K562 (cell line): ENCODE measurements around the gene SHBG. TPM values are rescaled to one million over a fixed set of nuclear protein-coding genes. Genes with fewer than 3 reads are reported as not detected.

Source experiments
- ATAC-seq: fragments of 200-7000 bp; cut with Tn5 transposase; 3 replicates; pipeline ENCODE4 v1.9.1; 2020; ENCODE audit warnings: moderate library complexity
- BruUV-seq: library from RNA; stranded (reverse); fragments of 400-500 nt; replicated peaks from 2 replicates; lab custom pipeline; 2021; lab: Mats Ljungman, UMichigan
- CTCF ChIA-PET: fragments of 300-600 bp; formaldehyde crosslinking; extraction: SDS; loops from one replicate; lab custom pipeline; 2021; ENCODE audit warnings: low intra/inter-chr PET ratio; lab: Yijun Ruan, JAX
- POLR2A ChIA-PET: fragments of 300-600, 350-650 bp; sonication (Branson Sonifier 250); formaldehyde crosslinking; extraction: SDS; loops from one replicate; lab custom pipeline; 2021; ENCODE audit warnings: antibody characterized with exemption, inconsistent platforms; lab: Yijun Ruan, JAX
- DNase-seq, 4 experiments: peaks; one replicate each; pipeline versions ENCODE4 v3.0.0 to v3.0.0-alpha.2; 2011 to 2018; ENCODE audit warnings: low spot score in 3 of 4, mixed read lengths in 3 of 4; ENCODE audit errors: extremely low read depth in 1 of 4
- FAIRE-seq: peaks from 2 replicates; lab custom pipeline; 2011; peaks lifted over from hg19 to GRCh38; lab: Jason Lieb, UNC
- H2AFZ ChIP-seq: 2 replicates; pipeline ENCODE4 v1.6.0; 2011; ENCODE audit warnings: low read depth, low read length, control low read depth, inconsistent platforms
- H3K27ac ChIP-seq: fragments of 200-600 bp; 3 replicates; pipeline ENCODE4 v1.8.0; 2011; ENCODE audit warnings: low read depth, mild to moderate bottlenecking, control low read depth, inconsistent platforms, low read length, moderate library complexity, mixed read lengths; ENCODE audit errors: extremely low read depth
- H3K27me3 ChIP-seq, 2 experiments: fragments of 300-600 bp in 1 of 2; 2 replicates in 1 of 2; 3 replicates in 1 of 2; pipeline versions ENCODE4 v1.6.0 to v1.8.0; 2011; ENCODE audit warnings: inconsistent platforms in 2 of 2, low read length in 2 of 2, mild to moderate bottlenecking in 1 of 2, mixed read lengths in 1 of 2, moderate library complexity in 1 of 2; ENCODE audit not compliant: control insufficient read depth in 2 of 2, insufficient read depth in 2 of 2
- H3K36me3 ChIP-seq: fragments of 300-600 bp; 3 replicates; pipeline ENCODE4 v1.8.0; 2011; ENCODE audit warnings: mild to moderate bottlenecking, low read length, inconsistent platforms; ENCODE audit not compliant: control insufficient read depth, insufficient read depth
- H3K4me1 ChIP-seq, 2 experiments: fragments of 200-600 bp in 1 of 2; replicated peaks in 1 of 2; 2 replicates in 1 of 2; 3 replicates in 1 of 2; pipeline versions ENCODE4 v1.5.1 to v1.8.0; 2011; ENCODE audit warnings: inconsistent platforms in 2 of 2, low read length in 2 of 2, mild to moderate bottlenecking in 1 of 2, mixed read lengths in 1 of 2, moderate library complexity in 1 of 2; ENCODE audit not compliant: control insufficient read depth in 2 of 2, insufficient read depth in 2 of 2
- H3K4me2 ChIP-seq: 2 replicates; pipeline ENCODE4 v1.6.1; 2011; ENCODE audit warnings: low read length, control low read depth, inconsistent platforms, mixed read lengths; ENCODE audit not compliant: insufficient read depth
- H3K4me3 ChIP-seq: fragments of 200-600 bp; sonication (generic), shearing (Covaris generic); 2 replicates; pipeline ENCODE4 v1.5.1; 2016; ENCODE audit warnings: control low read depth, inconsistent platforms
- H3K79me2 ChIP-seq: fragments of 200-600 bp; 3 replicates; pipeline ENCODE4 v1.8.0; 2011; ENCODE audit warnings: low read length, inconsistent platforms; ENCODE audit not compliant: control insufficient read depth, insufficient read depth
- H3K9ac ChIP-seq, 2 experiments: 2 replicates each; pipeline versions ENCODE4 v1.6.0 to v1.6.1; 2011; ENCODE audit warnings: low read depth in 2 of 2, low read length in 2 of 2, control low read depth in 1 of 2, inconsistent platforms in 1 of 2, mild to moderate bottlenecking in 1 of 2, mixed read lengths in 1 of 2; ENCODE audit not compliant: insufficient read depth in 1 of 2
- H3K9me1 ChIP-seq: one replicate; pipeline ENCODE4 v1.6.0; 2011; ENCODE audit warnings: inconsistent platforms, mild to moderate bottlenecking, low read length, moderate library complexity; ENCODE audit not compliant: control insufficient read depth, insufficient read depth
- H3K9me3 ChIP-seq: replicated peaks from 2 replicates; pipeline ENCODE4 v1.5.1; 2011; ENCODE audit warnings: low read depth, low read length, inconsistent platforms; ENCODE audit not compliant: control insufficient read depth, insufficient read depth
- H4K20me1 ChIP-seq: replicated peaks from 2 replicates; pipeline ENCODE4 v1.6.1; 2011; ENCODE audit warnings: low read length, inconsistent platforms, mixed read lengths; ENCODE audit not compliant: control insufficient read depth, insufficient read depth
- BHLHE40 ChIP-seq: IDR thresholded peaks from 2 replicates; pipeline ENCODE4 v1.6.1; 2011; ENCODE audit warnings: low read length, improper control_type of control experiment
- CBFA2T3 ChIP-seq: fragments of 450-650 bp; IDR thresholded peaks from 2 replicates; pipeline ENCODE4 v1.6.1; 2017
- CC2D1A ChIP-seq: fragments of 450-650 bp; IDR thresholded peaks from 2 replicates; pipeline ENCODE4 v1.6.1; 2017; ENCODE audit warnings: mild to moderate bottlenecking
- CREB1 ChIP-seq, 2 experiments: sonication (generic) in 1 of 2; formaldehyde crosslinking in 1 of 2; IDR thresholded peaks; 2 replicates each; pipeline versions ENCODE4 v1.6.1 to v1.8.0; 2012 to 2022; ENCODE audit warnings: inconsistent platforms in 1 of 2, mild to moderate bottlenecking in 1 of 2, missing genetic modification reagents in 1 of 2, moderate library complexity in 1 of 2
- CXXC5 ChIP-seq: fragments of 250-450 bp; sonication (Bioruptor Pico); IDR thresholded peaks from 2 replicates; pipeline ENCODE4 v1.8.0; 2022; ENCODE audit warnings: inconsistent platforms, mild to moderate bottlenecking, moderate library complexity
- E2F4 ChIP-seq: sonication (generic); formaldehyde crosslinking; IDR thresholded peaks from 2 replicates; pipeline ENCODE4 v1.8.0; 2022; ENCODE audit warnings: mild to moderate bottlenecking, low read depth, missing genetic modification reagents
- E2F6 ChIP-seq, 2 experiments: IDR thresholded peaks; 2 replicates each; pipeline ENCODE4 v1.6.1; 2011; ENCODE audit warnings: borderline replicate concordance in 1 of 2, control low read depth in 1 of 2, low read depth in 1 of 2, low read length in 1 of 2, mild to moderate bottlenecking in 1 of 2, mixed read lengths in 1 of 2, moderate library complexity in 1 of 2; ENCODE audit not compliant: insufficient read depth in 1 of 2, insufficient read length in 1 of 2, poor library complexity in 1 of 2, severe bottlenecking in 1 of 2; ENCODE audit errors: extremely low read depth in 1 of 2
- FOXP1 ChIP-seq: sonication (generic); formaldehyde crosslinking; IDR thresholded peaks from 2 replicates; pipeline ENCODE4 v1.8.0; 2022; ENCODE audit warnings: mild to moderate bottlenecking, missing genetic modification reagents
- KDM1A ChIP-seq, 2 experiments: fragments of 450-650 bp; IDR thresholded peaks; 2 replicates each; pipeline ENCODE4 v1.6.1; 2016; ENCODE audit warnings: mild to moderate bottlenecking in 2 of 2
- MEF2D ChIP-seq: conservative IDR thresholded peaks from 2 replicates; pipeline ENCODE4 v1.6.1; 2016; ENCODE audit warnings: low read depth, missing genetic modification characterization, missing compliant biosample characterization
- NFYB ChIP-seq: IDR thresholded peaks from 2 replicates; pipeline ENCODE4 v1.6.1; 2011; ENCODE audit warnings: mild to moderate bottlenecking, moderate library complexity; ENCODE audit not compliant: insufficient read length; ENCODE audit errors: extremely low read depth
- RBM39 ChIP-seq: fragments of 200-400 bp; formaldehyde crosslinking; optimal IDR thresholded peaks from 2 replicates; pipeline ENCODE3; 2018; ENCODE audit warnings: low read depth, low read length
- ZFP1 ChIP-seq: fragments of 450-650 bp; formaldehyde crosslinking; IDR thresholded peaks from 2 replicates; pipeline ENCODE4 v1.4.0; 2020; ENCODE audit warnings: mild to moderate bottlenecking, mixed read lengths
- ZMIZ1 ChIP-seq, 2 experiments: fragments of 150-350 bp in 1 of 2; IDR thresholded peaks; 2 replicates each; pipeline ENCODE4 v1.6.1; 2012 to 2016; ENCODE audit warnings: low read depth in 2 of 2, low read length in 2 of 2, mild to moderate bottlenecking in 1 of 2, moderate library complexity in 1 of 2
- ZNF324 ChIP-seq: fragments of 250-450 bp; sonication (Bioruptor Pico); IDR thresholded peaks from 2 replicates; pipeline ENCODE4 v1.4.0; 2020; ENCODE audit warnings: mild to moderate bottlenecking
- WGBS: fragments of 100-300 bp; shearing (Covaris generic); methylation state at CpG from one replicate; pipeline ENCODE4 v1.1.6; 2016; ENCODE audit warnings: low coverage, mixed read lengths; ENCODE audit not compliant: insufficient coverage; ENCODE audit errors: missing lambda C conversion rate; 5-methylcytosine and 5-hydroxymethylcytosine counted together
- in situ Hi-C: fragments of 300-500 bp; cut with MboI; formaldehyde crosslinking; loops from 4 replicates; pipeline ENCODE4 v1.15.0; 2018; ENCODE audit warnings: inconsistent platforms, mixed read lengths
- intact Hi-C: fragments of 100-400 bp; cut with micrococcal nuclease; formaldehyde crosslinking; loops from 2 replicates; pipeline ENCODE4 v1.14.2; 2022
- polyA plus RNA-seq, 8 experiments: library from polyadenylated mRNA; depleted of rRNA in 4 of 8; stranded (reverse) in 5 of 8; unstranded in 3 of 8; fragments of >200 nt; fragmentation: Nextera tagmentation in 2 of 8; fragmentation: Illumina TruSeq in 1 of 8; extraction: Ambion mirVana in 2 of 8; extraction: Trizol in 1 of 8; gene quantifications; 2 replicates each; pipeline versions ENCODE4 v1.2.1 to v1.2.3, GENCODE V29; 2011 to 2014; ENCODE audit warnings: inconsistent platforms in 1 of 8, missing spikeins in 1 of 8
- total RNA-seq, 7 experiments: library from RNA; depleted of rRNA in 6 of 7; stranded (reverse); fragments of >200 nt in 6 of 7; fragmentation: Illumina TruSeq in 2 of 7; extraction: Trizol in 2 of 7; gene quantifications; 2 replicates each; pipeline versions ENCODE4 v1.2.1 to v1.2.3, GENCODE V29; 2011 to 2021; ENCODE audit warnings: low replicate concordance in 1 of 7

Gene SHBG
- total and polyA plus RNA-seq, 9 of the 15 experiments (the other 6 are each of a cell fraction or from before 2014, with no cell fraction given) = not detected

- H3K27ac ChIP-seq = peak within 1 kb of the TSS; percentile 31; the same call in 2 of the 3 replicates
- WGBS = 1% methylated on average over 19 of the region's 54 CpGs
- no peaks in the 10 kb centered on the region for H4K20me1 ChIP-seq
- peak; percentile 49 for TF ChIP-seq CXXC5 (CRISPR knock-in tag)
- no peak for TF ChIP-seq RBM39
- no peak for TF ChIP-seq E2F4 (CRISPR knock-in tag)
- 0 out of 4 replicates have a peak, but pooled peaks of 1 of the 2 experiments have one; percentile 27 for TF ChIP-seq ZMIZ1 (IDR thresholded peaks at IDR 0.05; ENCODE audit: low read depth in 2 of 2, low read length in 2 of 2)
- peak; percentile 77 for TF ChIP-seq CC2D1A
- no peak for TF ChIP-seq E2F6 (IDR thresholded peaks at IDR 0.05; ENCODE audit: borderline replicate concordance in 1 of 2, extremely low read depth in 1 of 2, insufficient read depth in 1 of 2, insufficient read length in 1 of 2, low read depth in 1 of 2, low read length in 1 of 2, poor library complexity in 1 of 2, severe bottlenecking in 1 of 2)
- peak; percentile 68 for TF ChIP-seq CBFA2T3
- TF ChIP-seq NFYB = peak; percentile 31
- TF ChIP-seq MEF2D (tag) = no peak
- TF ChIP-seq ZFP1 = no peak
- TF ChIP-seq ZNF324 (CRISPR knock-in tag) = peak; percentile 52; the same call in 1 of the 2 replicates
- TF ChIP-seq FOXP1 = no peak
- 0 out of 2 replicates have a peak, but pooled peaks have one; percentile 12 for TF ChIP-seq CREB1 (IDR thresholded peaks at IDR 0.05)
- TF ChIP-seq CREB1 (CRISPR knock-in tag; IDR thresholded peaks at IDR 0.05) = peak; percentile 21; the same call in 1 of the 2 replicates
- TF ChIP-seq KDM1A (IDR thresholded peaks at IDR 0.05) = peak; percentile 88
- peak; percentile 70 for TF ChIP-seq BHLHE40
Measured at GRCh38 chr17:7627250-7628121, 2.4 kb upstream of the SHBG start, which contains the start of gene SAT2. Gene SAT2, minus strand, starts transcription at chr17:7627821. Its CDS starts 186 bp downstream, at chr17:7627635.

More at GRCh38 chr17:7627250-7628121, 2.4 kb upstream of the SHBG start, which contains the start of gene SAT2:
- DNase-seq = peak; percentile 95 to 98 (median 98)
- no peaks in the 10 kb centered on the region for H3K27me3 ChIP-seq
- no peaks in the 10 kb centered on the region for H3K79me2 ChIP-seq
- in situ Hi-C loops = no loop called here
- H3K9me1 ChIP-seq = no peaks in the 10 kb centered on the region
- H3K36me3 ChIP-seq = no peaks in the 10 kb centered on the region
- peak within 1 kb of the TSS; percentile 84 for H2AFZ ChIP-seq
- H3K9me3 ChIP-seq = no peaks in the 10 kb centered on the region
- intact Hi-C loops = no loop called here
- H3K4me1 ChIP-seq = peaks cover 0 to 17% of the 10 kb centered on the region in 2 experiments; a peak in 4 of 5 replicates
- H3K9ac ChIP-seq = peak within 1 kb of the TSS; percentile 51 to 92; a peak in 2 of 4 replicates
- ATAC-seq = peak; percentile 93
- peak within 1 kb of the TSS; percentile 51 for H3K4me3 ChIP-seq
- ChIA-PET CTCF (no interaction called here), POLR2A (interaction anchor here (0.6 to 3.5 kb wide), 10 partner anchors 9 to 273 kb away, joined by 3 to 38 read pairs (median 4); partner anchors contain the start of genes FXR2, TMEM95, TP53 and WRAP53)
- TSS peak; percentile 81 for BruUV-seq
- peak; percentile 95 for FAIRE-seq
- peak within 1 kb of the TSS; percentile 77 for H3K4me2 ChIP-seq
